HepG2 (cell line): ENCODE measurements around the gene SMYD5. TPM values are rescaled to one million over a fixed set of nuclear protein-coding genes. Genes with fewer than 3 reads are reported as not detected.

Experiments
- AFF4 ChIP-seq: sonication (generic); formaldehyde crosslinking; IDR thresholded peaks from 2 replicates; pipeline ENCODE4 v1.4.0; 2020; ENCODE audit warnings: missing genetic modification reagents
- ETV5 ChIP-seq: IDR thresholded peaks from 2 replicates; pipeline ENCODE4 v1.6.1; 2018; ENCODE audit warnings: missing biosample characterization, missing genetic modification reagents, inconsistent platforms, borderline replicate concordance
- FOXK2 ChIP-seq: fragments of 450-650 bp; IDR thresholded peaks from 2 replicates; pipeline ENCODE4 v1.6.1; 2016
- GMEB2 ChIP-seq: IDR thresholded peaks from 2 replicates; pipeline ENCODE4 v1.6.1; 2016; ENCODE audit warnings: missing biosample characterization, missing genetic modification reagents, low read depth
- HDAC6 ChIP-seq: fragments of 200-600 bp; sonication (generic); IDR thresholded peaks from 2 replicates; pipeline ENCODE4 v1.7.0; 2017; ENCODE audit warnings: mild to moderate bottlenecking, antibody characterized with exemption, low read length, low read depth
- IRF2 ChIP-seq: IDR thresholded peaks from 2 replicates; pipeline ENCODE4 v1.6.1; 2018; ENCODE audit warnings: missing genetic modification reagents, missing compliant biosample characterization
- ISX ChIP-seq: sonication (generic); formaldehyde crosslinking; conservative IDR thresholded peaks from 2 replicates; pipeline ENCODE4 v1.5.0; 2020; ENCODE audit warnings: missing genetic modification reagents
- KAT7 ChIP-seq: IDR thresholded peaks from 2 replicates; pipeline ENCODE4 v1.6.1; 2018; ENCODE audit warnings: borderline replicate concordance, missing compliant biosample characterization
- NFKBIZ ChIP-seq: IDR thresholded peaks from 2 replicates; pipeline ENCODE4 v1.6.1; 2018; ENCODE audit warnings: missing genetic modification reagents, missing compliant biosample characterization
- RFX1 ChIP-seq: fragments of 450-650 bp; IDR thresholded peaks from 2 replicates; pipeline ENCODE4 v1.6.1; 2017
- SALL1 ChIP-seq: sonication (generic); formaldehyde crosslinking; IDR thresholded peaks from 2 replicates; pipeline ENCODE4 v1.8.0; 2022; ENCODE audit warnings: mild to moderate bottlenecking, missing genetic modification reagents
- SALL2 ChIP-seq: sonication (generic); formaldehyde crosslinking; IDR thresholded peaks from 2 replicates; pipeline ENCODE4 v1.8.1; 2023; ENCODE audit warnings: mild to moderate bottlenecking, missing genetic modification reagents, inconsistent platforms
- SIN3B ChIP-seq: fragments of 150-350 bp; IDR thresholded peaks from 2 replicates; pipeline ENCODE4 v1.6.1; 2014; ENCODE audit warnings: low read length
- SRSF1 ChIP-seq: fragments of 200-400 bp; formaldehyde crosslinking; optimal IDR thresholded peaks from 2 replicates; pipeline ENCODE3; 2017; ENCODE audit warnings: mild to moderate bottlenecking, low read depth, low read length, moderate library complexity
- SSRP1 ChIP-seq: IDR thresholded peaks from 2 replicates; pipeline ENCODE4 v1.6.1; 2016; ENCODE audit warnings: control low read depth
- TCF12 ChIP-seq, 2 experiments: fragments of 450-650 bp in 1 of 2; sonication (generic) in 1 of 2; formaldehyde crosslinking in 1 of 2; IDR thresholded peaks; 2 replicates each; pipeline versions ENCODE4 v1.6.1 to v1.8.0; 2017 to 2022; ENCODE audit warnings: antibody characterized with exemption in 1 of 2, mild to moderate bottlenecking in 1 of 2, missing genetic modification reagents in 1 of 2, moderate library complexity in 1 of 2
- ZFP1 ChIP-seq: IDR thresholded peaks from 2 replicates; pipeline ENCODE4 v1.6.1; 2016
- ZKSCAN1 ChIP-seq: fragments of 150-350 bp; IDR thresholded peaks from 2 replicates; pipeline ENCODE4 v1.6.1; 2014; ENCODE audit warnings: low read length
- ZNF138 ChIP-seq: sonication (generic); formaldehyde crosslinking; IDR thresholded peaks from 2 replicates; pipeline ENCODE4 v1.5.0; 2020; ENCODE audit warnings: mild to moderate bottlenecking, low read depth, missing genetic modification reagents
- ZNF644 ChIP-seq: IDR thresholded peaks from 2 replicates; pipeline ENCODE4 v1.6.1; 2016; ENCODE audit warnings: low read depth
- ZNF660 ChIP-seq: sonication (generic); formaldehyde crosslinking; IDR thresholded peaks from 2 replicates; pipeline ENCODE4 v1.5.1; 2020; ENCODE audit warnings: mild to moderate bottlenecking, low read depth, missing genetic modification reagents, borderline replicate concordance
- ZNF816 ChIP-seq: sonication (generic); formaldehyde crosslinking; IDR thresholded peaks from 2 replicates; pipeline ENCODE4 v1.8.0; 2022; ENCODE audit warnings: missing genetic modification reagents, mild to moderate bottlenecking, borderline replicate concordance
- polyA plus RNA-seq, 8 experiments: library from polyadenylated mRNA; depleted of rRNA in 3 of 8; stranded (reverse) in 7 of 8; unstranded in 1 of 8; fragments of >200 nt; fragmentation: Illumina TruSeq in 4 of 8; extraction: Trizol in 4 of 8; gene quantifications; 2 replicates each; pipeline versions ENCODE4 v1.2.1 to v1.2.3, GENCODE V29; 2011 to 2016; ENCODE audit warnings: low read depth in 4 of 8, missing spikeins in 1 of 8, mixed read lengths in 1 of 8; ENCODE audit not compliant: insufficient read depth in 1 of 8
- total RNA-seq, 5 experiments: library from RNA; depleted of rRNA; stranded (reverse); fragments of >200 nt; fragmentation: Illumina TruSeq; extraction: Trizol; gene quantifications; 2 replicates each; pipeline ENCODE4 v1.2.3, GENCODE V29; 2016; ENCODE audit warnings: low read depth in 1 of 5
- TF ChIP-seq, protein P1 (sequence below): sonication (generic); formaldehyde crosslinking; IDR thresholded peaks from 2 replicates; pipeline ENCODE4 v1.4.0; 2020; ENCODE audit warnings: missing genetic modification reagents
- TF ChIP-seq, protein P2 (sequence below): sonication (generic); formaldehyde crosslinking; IDR thresholded peaks from 2 replicates; pipeline ENCODE4 v1.5.1; 2020; ENCODE audit warnings: mild to moderate bottlenecking, missing genetic modification reagents, borderline replicate concordance

The SMYD5 gene
- total and polyA plus RNA-seq, 2 of the 13 experiments (the other 11 are each of a cell fraction or from before 2014, with no cell fraction given): 55.8 to 70.4 TPM

DNA sequence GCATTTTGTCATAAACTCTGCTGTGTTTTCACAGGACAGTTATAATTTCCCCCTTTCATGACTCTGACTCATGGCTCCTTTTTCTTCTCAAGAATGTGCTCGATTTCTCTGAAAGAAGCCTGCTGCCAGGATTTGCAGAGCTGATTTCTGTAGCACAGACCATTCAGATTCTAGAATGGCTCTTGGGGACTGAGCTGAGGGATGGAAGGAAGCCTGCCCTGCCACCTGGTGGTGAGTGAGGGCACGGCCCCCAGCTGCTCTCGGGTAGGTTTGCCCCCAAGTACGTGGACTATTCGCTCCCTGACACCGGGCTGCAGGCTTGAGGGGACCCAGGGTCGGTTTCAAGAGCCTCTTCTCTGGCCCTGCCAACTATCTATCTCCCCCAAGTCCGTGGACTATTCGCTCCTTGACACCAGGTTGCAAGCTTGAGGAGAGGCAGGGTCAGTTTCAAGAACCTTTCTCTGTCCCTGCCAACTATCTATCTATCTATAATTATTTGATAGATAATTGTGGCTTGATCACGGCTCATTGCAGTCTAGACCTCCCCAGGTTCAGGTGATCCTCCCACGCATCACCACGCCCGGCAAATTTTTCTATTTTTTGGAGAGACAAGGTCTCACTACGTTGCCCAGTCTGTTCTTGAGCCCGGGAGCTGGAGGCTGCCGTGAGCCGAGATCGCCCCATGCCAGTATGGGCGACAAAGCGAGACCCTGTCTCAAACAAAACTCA is 1.4 kb upstream of the SMYD5 start (continued):
- TF ChIP-seq ZFP1 (CRISPR knock-in tag) (no peak), RFX1 (no peak), GMEB2 (CRISPR knock-in tag) (no peak), HDAC6 (no peak), KAT7 (no peak), SALL1 (CRISPR knock-in tag) (peak; percentile 54; the same call in 1 of the 2 replicates), NFKBIZ (CRISPR knock-in tag) (no peak), ISX (CRISPR knock-in tag) (no peak), ZNF644 (no peak), FOXK2 (no peak), ETV5 (CRISPR knock-in tag) (peak; percentile 28; the same call in 1 of the 2 replicates), ZNF138 (no peak), ZNF816 (CRISPR knock-in tag) (no peak), SSRP1 (no peak), AFF4 (no peak), SALL2 (CRISPR knock-in tag) (no peak), ZNF660 (CRISPR knock-in tag) (no peak), ZKSCAN1 (no peak), IRF2 (no peak; the same call in 1 of the 2 replicates), SIN3B (no peak), SRSF1 (no peak), TCF12 (IDR thresholded peaks at IDR 0.05) (no peak), TCF12 (CRISPR knock-in tag; IDR thresholded peaks at IDR 0.05) (no peak)
- TF ChIP-seq, protein P1, sequence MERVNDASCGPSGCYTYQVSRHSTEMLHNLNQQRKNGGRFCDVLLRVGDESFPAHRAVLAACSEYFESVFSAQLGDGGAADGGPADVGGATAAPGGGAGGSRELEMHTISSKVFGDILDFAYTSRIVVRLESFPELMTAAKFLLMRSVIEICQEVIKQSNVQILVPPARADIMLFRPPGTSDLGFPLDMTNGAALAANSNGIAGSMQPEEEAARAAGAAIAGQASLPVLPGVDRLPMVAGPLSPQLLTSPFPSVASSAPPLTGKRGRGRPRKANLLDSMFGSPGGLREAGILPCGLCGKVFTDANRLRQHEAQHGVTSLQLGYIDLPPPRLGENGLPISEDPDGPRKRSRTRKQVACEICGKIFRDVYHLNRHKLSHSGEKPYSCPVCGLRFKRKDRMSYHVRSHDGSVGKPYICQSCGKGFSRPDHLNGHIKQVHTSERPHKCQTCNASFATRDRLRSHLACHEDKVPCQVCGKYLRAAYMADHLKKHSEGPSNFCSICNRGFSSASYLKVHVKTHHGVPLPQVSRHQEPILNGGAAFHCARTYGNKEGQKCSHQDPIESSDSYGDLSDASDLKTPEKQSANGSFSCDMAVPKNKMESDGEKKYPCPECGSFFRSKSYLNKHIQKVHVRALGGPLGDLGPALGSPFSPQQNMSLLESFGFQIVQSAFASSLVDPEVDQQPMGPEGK (CRISPR knock-in tag): peak; percentile 89
- TF ChIP-seq, protein P2, sequence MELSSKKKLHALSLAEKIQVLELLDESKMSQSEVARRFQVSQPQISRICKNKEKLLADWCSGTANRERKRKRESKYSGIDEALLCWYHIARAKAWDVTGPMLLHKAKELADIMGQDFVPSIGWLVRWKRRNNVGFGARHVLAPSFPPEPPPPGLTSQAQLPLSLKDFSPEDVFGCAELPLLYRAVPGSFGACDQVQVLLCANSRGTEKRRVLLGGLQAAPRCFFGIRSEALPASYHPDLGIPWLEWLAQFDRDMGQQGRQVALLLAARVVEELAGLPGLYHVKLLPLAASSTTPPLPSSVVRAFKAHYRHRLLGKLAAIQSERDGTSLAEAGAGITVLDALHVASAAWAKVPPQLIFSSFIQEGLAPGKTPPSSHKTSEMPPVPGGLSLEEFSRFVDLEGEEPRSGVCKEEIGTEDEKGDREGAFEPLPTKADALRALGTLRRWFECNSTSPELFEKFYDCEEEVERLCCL (CRISPR knock-in tag): no peak
